ENCODE results near the gene RAD51B.

The RAD51B gene

DNA sequence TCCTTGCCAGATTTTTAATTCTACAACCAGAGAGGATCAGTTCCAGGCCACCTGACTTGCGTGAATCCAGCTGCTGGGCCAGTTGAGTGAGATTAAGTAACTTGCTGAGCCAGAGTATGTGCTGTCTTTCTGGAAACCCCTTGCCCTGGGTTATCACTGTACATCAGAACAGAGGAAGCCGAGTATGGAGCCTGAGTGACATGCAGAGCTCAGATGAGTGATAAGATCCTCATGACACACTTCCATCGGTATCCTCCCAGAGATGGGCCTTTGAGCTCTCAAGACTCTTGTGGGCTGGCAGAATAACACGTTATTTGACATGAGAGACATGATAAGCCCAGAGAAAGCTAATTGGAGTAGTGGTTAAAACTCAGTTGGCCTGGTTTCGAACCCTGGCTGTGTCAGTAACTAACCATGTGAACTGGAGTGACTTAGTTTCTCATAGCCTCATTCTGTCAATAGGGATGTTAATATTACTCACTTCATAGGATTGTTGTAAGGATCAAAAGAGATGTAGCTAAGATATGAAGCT lies 585.1 kb downstream of the RAD51B start:
- DNase-seq (ENCODE audit: insufficient read length): no peak
- no peak for FAIRE-seq
- no peak for TF ChIP-seq POLR2AphosphoS5 (IDR thresholded peaks at IDR 0.05; ENCODE audit: low read depth, low read length)
- peak; percentile 62; the same call in 1 of the 2 replicates for TF ChIP-seq POLR2A (IDR thresholded peaks at IDR 0.05; ENCODE audit: low read depth, low read length)
- no peak for TF ChIP-seq TAF1 (IDR thresholded peaks at IDR 0.05; ENCODE audit: borderline replicate concordance, low read depth, low read length)

GRCh38 chr14:68405961-68406360 lies 586.4 kb downstream of the RAD51B start:
- no peak for FAIRE-seq
- TF ChIP-seq POLR2AphosphoS5 (IDR thresholded peaks at IDR 0.05; ENCODE audit: low read depth, low read length) (no peak), POLR2A (IDR thresholded peaks at IDR 0.05; ENCODE audit: low read depth, low read length) (no peak), TAF1 (IDR thresholded peaks at IDR 0.05; ENCODE audit: borderline replicate concordance, low read depth, low read length) (no peak)
- DNase-seq (ENCODE audit: insufficient read length): no peak

DNA sequence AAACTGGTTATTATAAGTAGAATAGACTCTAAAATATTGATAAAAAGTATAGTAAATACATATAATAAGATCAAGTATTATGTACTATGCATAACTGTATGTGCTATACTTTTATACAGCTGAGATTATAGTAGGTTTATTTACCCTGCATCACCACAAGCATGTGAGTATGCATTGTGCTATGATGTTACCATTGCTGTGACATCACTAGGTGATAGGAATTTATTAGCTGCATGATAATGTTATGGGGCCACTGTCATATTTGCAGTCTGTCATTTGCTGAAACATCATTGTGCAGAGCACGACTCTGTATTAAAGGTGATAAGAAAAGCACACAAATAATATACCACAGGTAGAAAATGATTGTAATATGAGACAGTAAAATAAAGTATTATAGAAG lies 587.7 kb downstream of the RAD51B start:
- TF ChIP-seq POLR2A (IDR thresholded peaks at IDR 0.05; ENCODE audit: low read depth, low read length): no peak
- TF ChIP-seq POLR2AphosphoS5 (IDR thresholded peaks at IDR 0.05; ENCODE audit: low read depth, low read length): no peak
- TF ChIP-seq TAF1 (IDR thresholded peaks at IDR 0.05; ENCODE audit: borderline replicate concordance, low read depth, low read length): no peak
- DNase-seq (ENCODE audit: insufficient read length) (no peak), FAIRE-seq (peak; percentile 9)

- no peak for TF ChIP-seq TAF1 (IDR thresholded peaks at IDR 0.05; ENCODE audit: borderline replicate concordance, low read depth, low read length)
- TF ChIP-seq POLR2AphosphoS5 (IDR thresholded peaks at IDR 0.05; ENCODE audit: low read depth, low read length): no peak
- no peak for TF ChIP-seq POLR2A (IDR thresholded peaks at IDR 0.05; ENCODE audit: low read depth, low read length)
- DNase-seq (ENCODE audit: insufficient read length) (no peak), FAIRE-seq (peak; percentile 58)
These were observed 588.2 kb downstream of the RAD51B start for GRCh38 chr14:68407825-68408224.

- FAIRE-seq (no peak), DNase-seq (ENCODE audit: insufficient read length) (no peak)
- TF ChIP-seq POLR2A (IDR thresholded peaks at IDR 0.05; ENCODE audit: low read depth, low read length) (no peak), TAF1 (IDR thresholded peaks at IDR 0.05; ENCODE audit: borderline replicate concordance, low read depth, low read length) (no peak), POLR2AphosphoS5 (IDR thresholded peaks at IDR 0.05; ENCODE audit: low read depth, low read length) (no peak)
These were observed 589.1 kb downstream of the RAD51B start for GRCh38 chr14:68408680-68409079.

GRCh38 chr14:68409387-68409786 lies 589.8 kb downstream of the RAD51B start:
- peak; percentile 40 for FAIRE-seq
- TF ChIP-seq POLR2AphosphoS5 (IDR thresholded peaks at IDR 0.05; ENCODE audit: low read depth, low read length): no peak
- TF ChIP-seq TAF1 (IDR thresholded peaks at IDR 0.05; ENCODE audit: borderline replicate concordance, low read depth, low read length): no peak
- TF ChIP-seq POLR2A (IDR thresholded peaks at IDR 0.05; ENCODE audit: low read depth, low read length): no peak
- no peak for DNase-seq (ENCODE audit: insufficient read length)

- TF ChIP-seq POLR2A (IDR thresholded peaks at IDR 0.05; ENCODE audit: low read depth, low read length): no peak
- no peak for TF ChIP-seq TAF1 (IDR thresholded peaks at IDR 0.05; ENCODE audit: borderline replicate concordance, low read depth, low read length)
- no peak for TF ChIP-seq POLR2AphosphoS5 (IDR thresholded peaks at IDR 0.05; ENCODE audit: low read depth, low read length)
- DNase-seq (ENCODE audit: insufficient read length) (no peak), FAIRE-seq (no peak)
These were observed 593.2 kb downstream of the RAD51B start for GRCh38 chr14:68412505-68413465.

GRCh38 chr14:68413509-68413908 lies 593.9 kb downstream of the RAD51B start:
- FAIRE-seq (no peak), DNase-seq (ENCODE audit: insufficient read length) (no peak)

GRCh38 chr14:68414121-68414520 lies 594.5 kb downstream of the RAD51B start:
- FAIRE-seq: no peak

More at GRCh38 chr14:68413509-68413908, 593.9 kb downstream of the RAD51B start:
- no peak for TF ChIP-seq POLR2AphosphoS5 (IDR thresholded peaks at IDR 0.05; ENCODE audit: low read depth, low read length)
- TF ChIP-seq TAF1 (IDR thresholded peaks at IDR 0.05; ENCODE audit: borderline replicate concordance, low read depth, low read length): no peak
- no peak for TF ChIP-seq POLR2A (IDR thresholded peaks at IDR 0.05; ENCODE audit: low read depth, low read length)

GRCh38 chr14:68416171-68416570 lies 596.6 kb downstream of the RAD51B start:
- FAIRE-seq (no peak), DNase-seq (ENCODE audit: insufficient read length) (no peak)
- no peak for TF ChIP-seq POLR2A (IDR thresholded peaks at IDR 0.05; ENCODE audit: low read depth, low read length)
- no peak for TF ChIP-seq POLR2AphosphoS5 (IDR thresholded peaks at IDR 0.05; ENCODE audit: low read depth, low read length)

More at GRCh38 chr14:68414121-68414520, 594.5 kb downstream of the RAD51B start:
- TF ChIP-seq POLR2AphosphoS5 (IDR thresholded peaks at IDR 0.05; ENCODE audit: low read depth, low read length) (no peak), POLR2A (IDR thresholded peaks at IDR 0.05; ENCODE audit: low read depth, low read length) (no peak), TAF1 (IDR thresholded peaks at IDR 0.05; ENCODE audit: borderline replicate concordance, low read depth, low read length) (no peak)
- no peak for DNase-seq (ENCODE audit: insufficient read length)

- no peak for FAIRE-seq
- TF ChIP-seq POLR2A (IDR thresholded peaks at IDR 0.05; ENCODE audit: low read depth, low read length) (no peak), TAF1 (IDR thresholded peaks at IDR 0.05; ENCODE audit: borderline replicate concordance, low read depth, low read length) (no peak), POLR2AphosphoS5 (IDR thresholded peaks at IDR 0.05; ENCODE audit: low read depth, low read length) (no peak)
- no peak for DNase-seq (ENCODE audit: insufficient read length)
These were observed 597.6 kb downstream of the RAD51B start for GRCh38 chr14:68417009-68417650.

Measured in GM12892 (cell line).